HCT116 (cell line): Measurements from ENCODE around the gene YPEL3. TPM values are rescaled to one million over a fixed set of nuclear protein-coding genes. Genes with fewer than 3 reads are reported as not detected.

ENCODE experiments used
- ATAC-seq: fragments of 200-7000 bp; cut with Tn5 transposase; 2 replicates; pipeline ENCODE4 v1.9.1; 2020; ENCODE audit warnings: mild to moderate bottlenecking, moderate library complexity
- BruUV-seq: library from RNA; stranded (reverse); fragments of 400-500 nt; replicated peaks from 2 replicates; lab custom pipeline; 2021; lab: Mats Ljungman, UMichigan
- CTCF ChIA-PET: fragments of 300-600 bp; sonication (Branson Sonifier 250); formaldehyde crosslinking; loops from one replicate; lab custom pipeline; 2021; ENCODE audit warnings: antibody characterized with exemption; lab: Charles Lee
- POLR2A ChIA-PET: fragments of 300-600, 350-600 bp; sonication (Branson Sonifier 250); formaldehyde crosslinking; loops from one replicate; lab custom pipeline; 2021; ENCODE audit warnings: antibody characterized with exemption; lab: Charles Lee
- RAD21 ChIA-PET, 2 experiments: fragments of 300-600 bp; sonication (Branson Sonifier 250); formaldehyde crosslinking; loops; one replicate each; lab custom pipeline; 2023; ENCODE audit warnings: low total read pairs in 2 of 2; ENCODE audit not compliant: uncharacterized antibody in 2 of 2, unreplicated experiment in 2 of 2, low non-redundant PET in 1 of 2; lab: Charles Lee
- DNase-seq: peaks from one replicate; pipeline ENCODE4 v3.0.0-alpha.2; 2010; ENCODE audit warnings: low read depth, low spot score
- H2AFZ ChIP-seq: fragments of 200-600 bp; shearing (Covaris generic), sonication (generic); 2 replicates; pipeline ENCODE4 v1.6.1; 2017; ENCODE audit warnings: low read depth, mixed run types, mixed read lengths, antibody characterized with exemption, low read length; ENCODE audit not compliant: poor library complexity, severe bottlenecking
- H3K27ac ChIP-seq: 2 replicates; pipeline ENCODE4 v1.5.1; 2012; ENCODE audit warnings: low read depth, low read length
- H3K27me3 ChIP-seq: fragments of 200-600 bp; sonication (generic); 2 replicates; pipeline ENCODE4 v1.6.1; 2016; ENCODE audit warnings: mixed run types, low read length, mixed read lengths; ENCODE audit not compliant: insufficient read depth
- H3K36me3 ChIP-seq, 2 experiments: fragments of 200-500 bp in 1 of 2; fragments of 200-600 bp in 1 of 2; sonication (Bioruptor generic) in 1 of 2; sonication (generic) in 1 of 2; 2 replicates each; pipeline versions ENCODE4 v1.5.1 to v1.6.1; 2014 to 2016; ENCODE audit warnings: low read length in 2 of 2, inconsistent platforms in 1 of 2, mixed read lengths in 1 of 2, mixed run types in 1 of 2; ENCODE audit not compliant: insufficient read depth in 2 of 2, control insufficient read depth in 1 of 2
- H3K4me1 ChIP-seq, 2 experiments: fragments of 200-600 bp in 1 of 2; sonication (generic) in 1 of 2; 2 replicates each; pipeline versions ENCODE4 v1.5.1 to v1.6.1; 2012 to 2017; ENCODE audit warnings: low read length in 2 of 2, inconsistent platforms in 1 of 2, mild to moderate bottlenecking in 1 of 2, mixed read lengths in 1 of 2, mixed run types in 1 of 2, moderate library complexity in 1 of 2; ENCODE audit not compliant: insufficient read depth in 2 of 2, control insufficient read depth in 1 of 2
- H3K4me2 ChIP-seq: fragments of 200-600 bp; sonication (generic); 2 replicates; pipeline ENCODE4 v1.6.1; 2017; ENCODE audit warnings: mixed run types, low read length, mixed read lengths
- H3K4me3 ChIP-seq, 2 experiments: fragments of 200-600 bp in 1 of 2; sonication (generic) in 1 of 2; replicated peaks in 1 of 2; 2 replicates each; pipeline ENCODE4 v1.5.1; 2011 to 2016; ENCODE audit warnings: low read length in 2 of 2, control low read depth in 1 of 2, low read depth in 1 of 2, mild to moderate bottlenecking in 1 of 2, mixed read lengths in 1 of 2, mixed run types in 1 of 2
- H3K79me2 ChIP-seq: fragments of 200-600 bp; sonication (generic); 2 replicates; pipeline ENCODE4 v1.6.1; 2017; ENCODE audit warnings: mild to moderate bottlenecking, mixed run types, low read length, moderate library complexity, mixed read lengths; ENCODE audit not compliant: insufficient read depth
- H3K9ac ChIP-seq: fragments of 200-600 bp; sonication (generic); 2 replicates; pipeline ENCODE4 v1.6.1; 2016; ENCODE audit warnings: low read length, mixed read lengths
- H3K9me2 ChIP-seq: fragments of 200-600 bp; sonication (generic), shearing (Covaris generic); 2 replicates; pipeline ENCODE4 v1.6.1; 2017; ENCODE audit warnings: mixed run types, mild to moderate bottlenecking, moderate library complexity; ENCODE audit not compliant: insufficient read depth
- H3K9me3 ChIP-seq, 2 experiments: fragments of 200-500 bp in 1 of 2; fragments of 200-600 bp in 1 of 2; sonication (Bioruptor generic) in 1 of 2; sonication (generic) in 1 of 2; 2 replicates each; pipeline ENCODE4 v1.6.1; 2014 to 2017; ENCODE audit warnings: low read length in 2 of 2, mixed read lengths in 2 of 2, inconsistent platforms in 1 of 2, low read depth in 1 of 2, mild to moderate bottlenecking in 1 of 2, mixed run types in 1 of 2, moderate library complexity in 1 of 2; ENCODE audit not compliant: control insufficient read depth in 1 of 2, insufficient read depth in 1 of 2
- H4K20me1 ChIP-seq: fragments of 200-600 bp; sonication (generic), shearing (Covaris generic); 2 replicates; pipeline ENCODE4 v1.6.1; 2017; ENCODE audit warnings: mixed run types, mild to moderate bottlenecking, moderate library complexity; ENCODE audit not compliant: insufficient read depth
- CBX3 ChIP-seq: IDR thresholded peaks from 2 replicates; pipeline ENCODE4 v1.6.1; 2012; ENCODE audit warnings: low read depth
- CEBPB ChIP-seq: IDR thresholded peaks from 2 replicates; pipeline ENCODE4 v1.6.1; 2012; ENCODE audit warnings: low read depth
- ELF1 ChIP-seq: IDR thresholded peaks from 2 replicates; pipeline ENCODE4 v1.6.1; 2012; ENCODE audit warnings: low read depth, borderline replicate concordance
- EZH2 ChIP-seq: fragments of 200-600 bp; sonication (generic); IDR thresholded peaks from 2 replicates; pipeline ENCODE4 v1.6.1; 2017; ENCODE audit warnings: antibody characterized with exemption, mixed run types
- EZH2phosphoT487 ChIP-seq: fragments of 200-600 bp; IDR thresholded peaks from 2 replicates; pipeline ENCODE4 v1.6.1; 2018; ENCODE audit warnings: antibody characterized with exemption, borderline replicate concordance
- FOSL1 ChIP-seq: IDR thresholded peaks from 2 replicates; pipeline ENCODE4 v1.6.1; 2012; ENCODE audit warnings: low read depth
- JUND ChIP-seq: IDR thresholded peaks from 2 replicates; pipeline ENCODE4 v1.6.1; 2012
- MAX ChIP-seq: IDR thresholded peaks from 2 replicates; pipeline ENCODE4 v1.6.1; 2012
- POLR2A ChIP-seq: IDR thresholded peaks from 2 replicates; pipeline ENCODE4 v1.7.0; 2011; ENCODE audit warnings: borderline replicate concordance; ENCODE audit not compliant: insufficient read depth, insufficient read length; ENCODE audit errors: extremely low read depth
- POLR2AphosphoS5 ChIP-seq: IDR thresholded peaks from 2 replicates; pipeline ENCODE4 v1.6.1; 2011; ENCODE audit warnings: mild to moderate bottlenecking, low read depth, low read length, moderate library complexity
- RAD21 ChIP-seq: IDR thresholded peaks from 2 replicates; pipeline ENCODE4 v1.6.1; 2012; ENCODE audit warnings: low read depth, mild to moderate bottlenecking
- REST ChIP-seq: IDR thresholded peaks from 2 replicates; pipeline ENCODE4 v1.6.1; 2012; ENCODE audit warnings: low read depth
- SIN3A ChIP-seq: IDR thresholded peaks from 2 replicates; pipeline ENCODE4 v1.6.1; 2012; ENCODE audit warnings: low read depth
- SP1 ChIP-seq: IDR thresholded peaks from 2 replicates; pipeline ENCODE4 v1.6.1; 2012; ENCODE audit warnings: low read depth
- SRF ChIP-seq: IDR thresholded peaks from 2 replicates; pipeline ENCODE4 v1.6.1; 2012; ENCODE audit warnings: low read depth
- TCF7L2 ChIP-seq: IDR thresholded peaks from 2 replicates; pipeline ENCODE4 v1.7.0; 2011; ENCODE audit warnings: borderline replicate concordance, inconsistent platforms; ENCODE audit not compliant: insufficient read depth, insufficient read length; ENCODE audit errors: extremely low read depth
- YY1 ChIP-seq: IDR thresholded peaks from 2 replicates; pipeline ENCODE4 v1.6.1; 2011; ENCODE audit warnings: low read length, low read depth, moderate library complexity, mild to moderate bottlenecking; ENCODE audit not compliant: insufficient replicate concordance; ENCODE audit errors: extremely low read depth
- ZBTB33 ChIP-seq: IDR thresholded peaks from 2 replicates; pipeline ENCODE4 v1.6.1; 2011; ENCODE audit warnings: mild to moderate bottlenecking, low read length, moderate library complexity; ENCODE audit not compliant: insufficient replicate concordance; ENCODE audit errors: extremely low read depth
- ZNF274 ChIP-seq: fragments of 200-500 bp; sonication (Bioruptor generic); IDR thresholded peaks from 2 replicates; pipeline ENCODE4 v1.6.1; 2014; ENCODE audit warnings: mild to moderate bottlenecking, low read depth, low read length, inconsistent platforms
- intact Hi-C: fragments of 100-400 bp; cut with micrococcal nuclease; formaldehyde crosslinking; loops from 2 replicates; pipeline ENCODE4 v1.10.0; 2022
- total RNA-seq: library from RNA; stranded (reverse); gene quantifications from one replicate; pipeline ENCODE4 v1.2.1, GENCODE V29; 2021; ENCODE audit not compliant: unreplicated experiment
- TF ChIP-seq, protein P1 (sequence below), 3 experiments: fragments of 200-600 bp in 1 of 3; sonication (generic) in 1 of 3; IDR thresholded peaks in 2 of 3; conservative IDR thresholded peaks in 1 of 3; 2 replicates each; pipeline ENCODE4 v1.5.1; 2012 to 2017; ENCODE audit warnings: low read depth in 2 of 3, low read length in 2 of 3, antibody characterized with exemption in 1 of 3, borderline replicate concordance in 1 of 3, control low read depth in 1 of 3, mild to moderate bottlenecking in 1 of 3, mixed read lengths in 1 of 3, mixed run types in 1 of 3, moderate library complexity in 1 of 3; ENCODE audit not compliant: insufficient read depth in 1 of 3

YPEL3 gene
- total RNA-seq, 1 experiment from 2014 or later = 10.9 TPM

DNA sequence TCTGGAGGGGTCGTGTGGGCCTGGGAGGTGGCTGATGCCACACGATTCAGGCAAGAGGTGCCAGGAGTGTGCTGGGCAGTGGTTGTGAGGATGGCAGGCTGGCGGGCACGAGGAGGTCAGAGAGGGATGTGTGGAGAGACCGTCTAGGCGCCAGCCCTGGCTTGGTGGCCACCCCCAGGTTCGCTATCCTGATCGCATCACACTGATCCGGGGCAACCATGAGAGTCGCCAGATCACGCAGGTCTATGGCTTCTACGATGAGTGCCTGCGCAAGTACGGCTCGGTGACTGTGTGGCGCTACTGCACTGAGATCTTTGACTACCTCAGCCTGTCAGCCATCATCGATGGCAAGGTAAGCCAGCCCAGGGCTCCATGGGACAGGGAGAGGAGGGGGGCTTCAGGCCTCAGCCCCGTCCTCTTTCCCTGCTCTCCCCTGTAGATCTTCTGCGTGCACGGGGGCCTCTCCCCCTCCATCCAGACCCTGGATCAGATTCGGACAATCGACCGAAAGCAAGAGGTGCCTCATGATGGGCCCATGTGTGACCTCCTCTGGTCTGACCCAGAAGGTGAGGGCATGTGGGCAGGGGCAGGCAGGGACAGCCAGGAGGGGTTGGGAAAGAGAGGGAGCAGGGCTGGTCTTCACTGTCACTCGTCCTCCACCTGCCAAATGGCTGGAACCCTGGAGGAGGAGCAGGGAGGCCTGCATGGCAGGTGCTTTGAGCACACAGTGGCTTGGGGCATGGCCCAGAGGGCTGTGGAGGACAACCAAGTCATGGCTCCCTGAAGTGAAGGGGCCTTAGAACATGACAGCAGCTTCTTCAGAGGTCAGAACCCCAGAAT is 12.6 kb downstream of the YPEL3 start:
- peaks cover 28% of the 10 kb centered on the region for H3K79me2 ChIP-seq
- CTCF ChIA-PET = no interaction called here
- intact Hi-C loops = no loop called here
- H3K9me3 ChIP-seq = no peaks in the 10 kb centered on the region
- RAD21 ChIA-PET = no interaction called here
- no peak for TF ChIP-seq EZH2phosphoT487
- TF ChIP-seq EZH2 = no peak
- TF ChIP-seq POLR2A = no peak
- TF ChIP-seq YY1 = no peak
- TF ChIP-seq FOSL1 = no peak
- no peak for TF ChIP-seq JUND
- TF ChIP-seq SP1 = no peak
- TF ChIP-seq SIN3A = no peak
- no peak for TF ChIP-seq SRF
- TF ChIP-seq, protein P1, sequence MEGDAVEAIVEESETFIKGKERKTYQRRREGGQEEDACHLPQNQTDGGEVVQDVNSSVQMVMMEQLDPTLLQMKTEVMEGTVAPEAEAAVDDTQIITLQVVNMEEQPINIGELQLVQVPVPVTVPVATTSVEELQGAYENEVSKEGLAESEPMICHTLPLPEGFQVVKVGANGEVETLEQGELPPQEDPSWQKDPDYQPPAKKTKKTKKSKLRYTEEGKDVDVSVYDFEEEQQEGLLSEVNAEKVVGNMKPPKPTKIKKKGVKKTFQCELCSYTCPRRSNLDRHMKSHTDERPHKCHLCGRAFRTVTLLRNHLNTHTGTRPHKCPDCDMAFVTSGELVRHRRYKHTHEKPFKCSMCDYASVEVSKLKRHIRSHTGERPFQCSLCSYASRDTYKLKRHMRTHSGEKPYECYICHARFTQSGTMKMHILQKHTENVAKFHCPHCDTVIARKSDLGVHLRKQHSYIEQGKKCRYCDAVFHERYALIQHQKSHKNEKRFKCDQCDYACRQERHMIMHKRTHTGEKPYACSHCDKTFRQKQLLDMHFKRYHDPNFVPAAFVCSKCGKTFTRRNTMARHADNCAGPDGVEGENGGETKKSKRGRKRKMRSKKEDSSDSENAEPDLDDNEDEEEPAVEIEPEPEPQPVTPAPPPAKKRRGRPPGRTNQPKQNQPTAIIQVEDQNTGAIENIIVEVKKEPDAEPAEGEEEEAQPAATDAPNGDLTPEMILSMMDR (IDR thresholded peaks at IDR 0.05 in 2 of 3, conservative IDR thresholded peaks at IDR 0.05 in 1 of 3; ENCODE audit: borderline replicate concordance in 1 of 3, insufficient read depth in 1 of 3, low read depth in 2 of 3, low read length in 2 of 3) = no peak
- TF ChIP-seq TCF7L2 = no peak
- no peak for TF ChIP-seq ELF1
- no peak for TF ChIP-seq CEBPB
- no peak for TF ChIP-seq ZBTB33
- TF ChIP-seq POLR2AphosphoS5 = no peak
- TF ChIP-seq REST = no peak
- no peak for TF ChIP-seq RAD21
- TF ChIP-seq ZNF274 = no peak
- TF ChIP-seq MAX = no peak
- TF ChIP-seq CBX3 = no peak
- H3K27me3 ChIP-seq = no peaks in the 10 kb centered on the region
- peaks cover 36 to 56% of the 10 kb centered on the region in 2 experiments; a peak in 3 of 4 replicates for H3K36me3 ChIP-seq
- POLR2A ChIA-PET = no interaction called here
- no peak overlapping the region for H3K4me3 ChIP-seq
- H4K20me1 ChIP-seq = no peaks in the 10 kb centered on the region
- no peak overlapping the region; the same call in 1 of the 2 replicates for H3K27ac ChIP-seq
- no peaks in the 10 kb centered on the region for H3K9me2 ChIP-seq
- no peak overlapping the region for H3K9ac ChIP-seq
- no peak overlapping the region for H2AFZ ChIP-seq
- DNase-seq = no peak
- H3K4me1 ChIP-seq = peaks cover 0 to under 1% of the 10 kb centered on the region in 2 experiments; a peak in 1 of 4 replicates
- no peak overlapping the region for H3K4me2 ChIP-seq
- BruUV-seq = no TSS peak
- no peak for ATAC-seq
